Prostate gland (tissue), 2 donors: ENCODE results near the gene SSUH2.

ENCODE experiments used
- POLR2AphosphoS5 ChIP-seq: sonication (generic); formaldehyde crosslinking; IDR thresholded peaks from one replicate; pipeline ENCODE4 v1.6.1; 2017; ENCODE audit warnings: antibody characterized with exemption
- TF ChIP-seq, protein P1 (sequence below), 4 experiments: fragments of 200-600 bp in 2 of 4; fragments of 450-650 bp in 2 of 4; sonication (generic) in 2 of 4; IDR thresholded peaks; 1 replicate in 3 of 4; 2 replicates in 1 of 4; pipeline ENCODE4 v1.5.1; 2016 to 2019; ENCODE audit warnings: antibody characterized with exemption in 4 of 4, mild to moderate bottlenecking in 2 of 4, moderate library complexity in 2 of 4

GRCh38 chr3:8624612-8625011 is 20.0 kb downstream of the SSUH2 start:
- TF ChIP-seq POLR2AphosphoS5 = no peak
- TF ChIP-seq, protein P1, sequence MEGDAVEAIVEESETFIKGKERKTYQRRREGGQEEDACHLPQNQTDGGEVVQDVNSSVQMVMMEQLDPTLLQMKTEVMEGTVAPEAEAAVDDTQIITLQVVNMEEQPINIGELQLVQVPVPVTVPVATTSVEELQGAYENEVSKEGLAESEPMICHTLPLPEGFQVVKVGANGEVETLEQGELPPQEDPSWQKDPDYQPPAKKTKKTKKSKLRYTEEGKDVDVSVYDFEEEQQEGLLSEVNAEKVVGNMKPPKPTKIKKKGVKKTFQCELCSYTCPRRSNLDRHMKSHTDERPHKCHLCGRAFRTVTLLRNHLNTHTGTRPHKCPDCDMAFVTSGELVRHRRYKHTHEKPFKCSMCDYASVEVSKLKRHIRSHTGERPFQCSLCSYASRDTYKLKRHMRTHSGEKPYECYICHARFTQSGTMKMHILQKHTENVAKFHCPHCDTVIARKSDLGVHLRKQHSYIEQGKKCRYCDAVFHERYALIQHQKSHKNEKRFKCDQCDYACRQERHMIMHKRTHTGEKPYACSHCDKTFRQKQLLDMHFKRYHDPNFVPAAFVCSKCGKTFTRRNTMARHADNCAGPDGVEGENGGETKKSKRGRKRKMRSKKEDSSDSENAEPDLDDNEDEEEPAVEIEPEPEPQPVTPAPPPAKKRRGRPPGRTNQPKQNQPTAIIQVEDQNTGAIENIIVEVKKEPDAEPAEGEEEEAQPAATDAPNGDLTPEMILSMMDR (IDR thresholded peaks at IDR 0.05) = no peak
